Stimulated activated CD8-positive, alpha-beta memory T cell treated with anti-CD3 and anti-CD28 coated beads, Interleukin-12 subunit alpha, Interleukin-12 subunit beta, amount 100 ng/mL, for 24 hours (primary cell): Measurements from ENCODE around the gene KCNJ6.
"Not testable (repeated sequence)": the region's sequence is repeated elsewhere in the genome, so short reads cannot be mapped to it uniquely, and the experiment has no call there.

Experiments used
- DNase-seq: peaks from one replicate; pipeline ENCODE4 v3.0.0-alpha.2; 2020; ENCODE audit errors: extremely low read depth

Gene KCNJ6

DNA sequence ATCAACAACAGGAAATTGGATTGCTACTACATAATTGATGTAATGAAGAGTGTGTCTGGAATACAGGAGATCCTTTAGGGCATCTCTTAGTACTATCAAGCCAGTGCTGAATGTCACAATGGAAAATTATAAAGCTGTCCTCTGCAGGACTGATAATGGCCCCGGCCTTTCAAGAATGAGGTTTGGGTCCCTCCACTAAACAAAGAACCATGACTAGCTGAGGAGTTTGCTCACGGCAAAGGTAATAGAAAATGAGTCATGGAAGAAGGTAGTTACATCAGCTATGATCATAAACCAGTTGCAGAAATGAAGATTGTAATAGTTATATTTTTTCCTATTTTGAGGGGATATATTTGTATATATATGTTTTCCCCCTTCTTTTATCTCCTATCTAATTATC lies 145.8 kb downstream of the KCNJ6 start:
- no peak for DNase-seq

DNA sequence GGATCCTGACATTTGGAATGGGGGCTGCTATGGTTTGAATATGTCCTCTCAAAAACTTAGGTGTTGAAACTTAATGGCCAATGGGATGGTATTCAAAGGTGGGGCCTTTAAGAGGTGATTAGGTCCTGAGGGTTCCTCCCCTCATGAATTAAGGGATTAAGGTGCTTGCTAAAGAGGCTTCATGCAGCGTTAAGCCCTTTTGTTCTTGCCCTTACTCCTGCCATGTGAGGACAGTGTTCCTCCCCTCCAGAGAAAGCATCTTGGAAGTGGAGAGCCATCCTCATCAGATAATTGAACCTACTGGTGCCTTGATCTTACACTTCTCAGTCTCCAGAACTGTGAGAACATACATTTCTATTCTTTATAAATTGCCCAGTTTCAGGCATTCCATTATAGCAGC lies 146.6 kb downstream of the KCNJ6 start:
- no peak for DNase-seq

DNA sequence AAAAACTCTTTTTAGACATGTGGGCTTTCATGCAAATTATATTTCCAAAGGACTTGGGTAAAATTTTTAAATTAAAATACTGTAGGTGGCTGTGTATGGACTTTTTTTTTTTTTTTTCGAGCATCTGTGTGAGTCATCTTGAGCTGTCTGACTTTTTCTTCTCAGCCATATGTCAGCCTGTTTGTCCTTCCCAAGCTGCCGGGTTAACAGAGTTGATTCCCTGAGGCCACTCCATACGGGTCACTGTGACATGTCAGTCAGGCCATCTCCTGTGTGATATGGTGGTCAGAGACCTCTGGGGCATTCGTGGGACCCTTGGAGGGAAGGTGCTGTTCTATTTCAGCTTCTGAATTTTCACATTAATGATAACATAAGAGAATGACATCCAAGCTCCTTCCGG lies 148.3 kb downstream of the KCNJ6 start:
- no peak for DNase-seq

DNA sequence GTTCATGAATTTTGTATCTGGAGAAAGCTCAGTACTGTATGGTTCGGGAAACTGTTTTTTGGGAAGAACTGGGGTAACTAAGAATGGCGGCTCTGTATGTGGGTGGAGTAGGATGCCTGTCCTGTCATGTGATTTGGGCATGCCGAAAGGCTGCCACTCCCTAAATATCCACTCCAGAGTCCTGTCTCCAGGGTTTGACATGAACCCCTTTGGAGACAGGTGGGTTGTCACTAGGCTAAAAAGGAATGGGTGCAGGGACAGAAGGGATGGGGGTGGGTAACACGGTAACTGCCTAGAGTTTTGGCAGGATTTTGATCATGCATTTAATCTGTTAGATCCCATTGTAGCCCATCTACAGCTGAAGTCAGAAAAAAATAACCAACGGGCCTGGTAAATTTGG lies 150.1 kb downstream of the KCNJ6 start:
- no peak for DNase-seq

DNA sequence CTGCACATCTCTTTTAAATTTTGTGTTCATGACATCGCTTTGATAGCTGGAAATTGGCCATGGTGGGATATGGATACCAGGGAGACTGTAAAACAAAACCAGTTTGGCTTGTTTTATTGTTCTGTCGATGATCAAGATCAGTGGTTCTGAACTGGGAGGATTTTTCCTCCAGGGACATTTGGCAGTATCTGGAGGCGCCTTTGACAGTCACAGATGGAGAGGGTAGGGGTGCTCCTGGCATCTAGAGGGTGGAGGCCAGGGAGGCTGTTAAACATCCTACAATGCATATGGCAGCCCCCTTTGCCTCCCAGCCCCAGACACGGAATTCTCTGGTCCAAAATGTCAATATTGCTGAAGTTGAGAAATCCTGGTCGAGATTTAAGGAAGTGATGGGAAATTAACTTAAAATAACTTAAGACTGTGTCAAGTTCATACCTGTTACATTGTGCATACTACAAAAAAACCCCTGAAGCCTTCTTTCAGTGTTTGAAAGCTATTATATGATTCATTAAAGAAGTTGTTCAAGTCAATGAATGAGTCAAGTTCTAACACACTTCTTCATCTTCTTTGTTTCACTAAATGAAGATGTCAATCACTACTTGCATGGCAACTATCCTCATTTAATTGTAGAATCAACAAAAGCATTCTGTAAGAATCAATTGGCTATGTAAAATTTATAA lies 150.9 kb downstream of the KCNJ6 start:
- DNase-seq, result no peak

DNA sequence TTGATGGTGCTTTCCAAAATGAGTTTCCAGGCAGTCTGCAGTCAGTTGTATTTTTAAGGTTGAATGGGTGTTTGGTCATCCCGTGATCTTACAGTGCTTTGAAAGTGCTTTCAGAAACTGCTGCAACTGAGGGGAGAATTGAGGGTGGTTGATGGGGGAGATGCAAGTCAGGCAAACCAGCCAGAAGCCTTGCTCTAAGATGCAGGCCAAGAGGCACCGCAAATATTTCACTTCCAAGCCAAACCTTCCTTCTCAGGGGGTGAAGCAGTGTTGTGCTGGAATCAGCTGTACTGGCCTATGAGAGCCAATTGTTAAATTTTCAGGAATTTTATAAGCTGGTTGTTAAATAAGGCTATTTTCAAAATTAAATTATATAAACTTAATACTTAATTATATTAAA lies 151.6 kb downstream of the KCNJ6 start:
- DNase-seq, result no peak

DNA sequence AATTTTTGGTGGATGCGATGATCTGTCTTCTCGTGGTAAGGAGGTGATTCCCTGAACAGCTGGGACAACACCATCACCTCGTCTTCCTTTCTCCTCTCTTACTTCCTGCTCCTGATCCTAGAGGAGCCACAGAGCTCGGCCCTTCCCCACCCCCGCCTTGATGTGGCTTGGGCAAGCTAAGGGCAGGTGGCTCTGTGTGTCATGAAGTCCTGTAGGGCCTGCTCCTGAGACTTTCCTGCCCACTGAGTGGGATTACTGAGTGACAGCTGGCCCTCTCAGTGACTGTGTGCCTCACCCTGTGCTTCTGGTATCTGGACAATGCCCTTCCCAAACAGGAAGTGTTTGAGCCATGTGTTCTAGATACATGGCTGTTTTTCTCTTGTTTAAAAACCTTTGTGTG lies 153.0 kb downstream of the KCNJ6 start:
- no peak for DNase-seq

DNA sequence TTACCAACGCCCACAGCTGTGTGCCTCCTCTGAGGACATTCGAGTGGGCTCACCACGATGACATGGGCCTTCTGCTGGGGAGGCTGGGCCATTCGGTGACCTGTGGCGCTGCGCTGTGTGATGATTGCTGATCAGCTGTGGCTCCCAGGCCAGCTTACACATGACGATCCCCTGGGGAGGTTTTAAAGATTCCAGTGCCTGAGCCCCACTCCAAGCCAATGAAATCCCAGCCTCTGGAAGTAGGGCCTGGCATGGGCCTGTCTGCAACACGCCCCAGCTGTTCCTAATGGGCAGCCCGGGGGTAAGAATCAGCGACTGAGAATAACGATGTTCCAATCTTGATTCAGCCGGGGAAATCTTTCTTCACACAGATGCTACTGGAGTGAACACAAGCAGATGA lies 153.7 kb downstream of the KCNJ6 start:
- no peak for DNase-seq

DNA sequence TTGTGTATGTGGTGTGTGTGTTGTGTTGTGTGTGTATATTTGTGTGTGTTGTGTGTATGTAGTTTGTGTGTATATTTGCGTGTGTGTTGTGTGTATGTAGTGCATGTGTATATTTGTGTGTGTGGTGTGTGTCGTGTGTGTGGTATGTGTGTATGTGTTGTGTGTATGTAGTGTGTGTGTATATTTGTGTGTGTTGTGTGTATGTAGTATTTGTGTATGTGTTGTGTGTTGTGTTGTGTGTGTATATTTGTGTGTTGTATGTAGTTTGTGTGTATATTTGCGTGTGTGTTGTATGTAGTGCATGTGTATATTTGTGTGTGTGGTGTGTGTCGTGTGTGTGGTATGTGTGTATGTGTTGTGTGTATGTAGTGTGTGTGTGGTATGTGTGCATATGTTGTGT lies 154.9 kb downstream of the KCNJ6 start:
- not testable (repeated sequence) for DNase-seq

DNA sequence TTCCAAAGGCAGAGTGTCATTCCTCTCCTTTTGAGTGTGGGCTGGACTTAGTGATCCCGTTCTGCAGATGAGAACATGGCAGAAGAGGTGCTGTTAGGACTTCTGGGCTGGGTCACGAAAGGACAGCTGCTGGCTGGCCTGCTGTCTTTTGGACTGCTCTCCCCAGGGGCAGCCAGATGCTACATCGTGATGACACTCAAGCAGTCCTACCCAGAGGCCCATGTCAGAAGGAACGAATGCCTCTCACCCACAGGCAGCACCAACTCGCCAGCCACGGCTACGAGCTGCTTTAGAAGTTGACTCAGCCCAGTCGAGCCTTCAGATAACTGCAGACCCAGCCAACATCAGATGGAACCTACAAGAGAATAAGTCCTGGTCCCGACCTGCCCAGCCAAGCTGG lies 156.5 kb downstream of the KCNJ6 start:
- no peak for DNase-seq

DNA sequence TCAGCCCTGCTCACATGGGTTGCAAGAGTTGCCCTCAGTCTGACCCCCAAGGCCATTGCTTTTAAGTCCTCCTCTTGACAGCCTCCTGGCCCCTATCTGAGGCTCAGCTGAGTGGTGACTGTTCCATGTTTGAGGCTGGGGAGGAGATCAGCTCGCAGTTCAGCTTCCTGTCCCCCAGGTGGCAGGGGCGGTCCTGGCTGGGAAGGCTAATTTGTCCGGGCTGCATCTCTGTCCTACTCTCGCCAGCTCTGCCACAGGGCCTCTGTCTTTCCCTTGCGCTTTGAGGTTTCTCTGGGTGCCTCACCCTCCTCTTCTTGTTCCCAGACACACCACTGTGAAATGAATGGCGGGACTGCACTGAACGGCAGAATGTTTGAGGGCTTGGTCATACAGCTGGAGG lies 157.3 kb downstream of the KCNJ6 start:
- no peak for DNase-seq

DNA sequence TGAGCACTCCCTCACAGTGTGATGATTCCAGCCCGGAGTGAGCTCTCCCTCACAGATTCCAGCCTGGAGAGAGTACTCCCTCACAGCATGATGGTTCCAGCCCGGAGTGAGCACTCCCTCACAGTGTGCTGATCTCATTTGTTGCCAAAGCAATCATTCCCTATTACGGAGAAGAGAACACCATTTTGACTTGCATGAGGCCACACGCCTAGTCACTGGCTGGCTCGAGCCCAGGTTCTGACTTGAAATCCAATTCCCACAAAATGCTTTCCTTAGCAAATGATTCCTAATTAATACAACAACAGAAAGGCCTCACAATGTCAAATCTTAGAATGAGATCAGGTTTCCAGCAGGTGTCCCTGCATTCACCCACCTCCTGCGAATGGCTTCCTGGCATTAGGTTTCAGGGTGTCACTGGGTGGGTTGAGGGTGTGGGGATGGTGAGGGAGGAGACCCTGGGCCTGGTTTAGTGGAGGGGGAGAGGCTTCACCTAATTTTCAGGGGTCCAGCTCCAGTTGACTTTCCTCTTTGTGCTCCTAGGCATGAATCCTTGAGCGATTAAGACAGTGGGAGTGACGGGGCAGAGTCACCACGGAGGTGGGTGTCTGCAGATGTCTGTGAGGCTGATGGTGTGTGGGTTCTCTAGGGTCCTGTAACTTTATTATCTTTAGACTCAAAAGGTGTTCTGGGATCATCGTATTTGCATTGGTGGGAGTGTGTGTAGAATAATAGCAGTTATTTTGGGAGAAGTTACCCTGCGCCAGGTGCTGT lies 158.5 kb downstream of the KCNJ6 start:
- no peak for DNase-seq

DNA sequence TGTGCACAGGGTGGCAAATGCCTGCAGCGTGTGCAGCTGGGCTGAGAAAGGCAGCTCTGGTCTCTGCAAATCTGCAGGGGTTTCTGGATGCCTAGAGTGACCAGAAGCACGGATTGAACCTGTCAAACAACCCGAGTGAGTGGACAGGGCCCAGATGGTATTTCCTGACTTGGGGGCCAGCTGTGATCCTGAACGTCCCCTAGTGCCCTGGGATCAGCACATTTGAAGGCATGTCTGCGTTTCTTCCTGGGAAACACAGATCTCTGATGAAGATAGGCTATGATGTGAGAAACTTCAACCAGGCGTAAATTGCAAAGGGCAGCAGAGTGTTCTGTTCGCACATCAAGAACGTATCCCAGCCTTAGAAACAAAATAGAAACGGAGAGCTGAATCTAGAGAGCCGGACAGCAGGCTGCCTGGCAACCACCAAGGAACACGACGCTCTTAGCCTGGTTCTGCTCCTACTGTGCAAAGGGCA lies 163.1 kb downstream of the KCNJ6 start:
- no peak for DNase-seq

DNA sequence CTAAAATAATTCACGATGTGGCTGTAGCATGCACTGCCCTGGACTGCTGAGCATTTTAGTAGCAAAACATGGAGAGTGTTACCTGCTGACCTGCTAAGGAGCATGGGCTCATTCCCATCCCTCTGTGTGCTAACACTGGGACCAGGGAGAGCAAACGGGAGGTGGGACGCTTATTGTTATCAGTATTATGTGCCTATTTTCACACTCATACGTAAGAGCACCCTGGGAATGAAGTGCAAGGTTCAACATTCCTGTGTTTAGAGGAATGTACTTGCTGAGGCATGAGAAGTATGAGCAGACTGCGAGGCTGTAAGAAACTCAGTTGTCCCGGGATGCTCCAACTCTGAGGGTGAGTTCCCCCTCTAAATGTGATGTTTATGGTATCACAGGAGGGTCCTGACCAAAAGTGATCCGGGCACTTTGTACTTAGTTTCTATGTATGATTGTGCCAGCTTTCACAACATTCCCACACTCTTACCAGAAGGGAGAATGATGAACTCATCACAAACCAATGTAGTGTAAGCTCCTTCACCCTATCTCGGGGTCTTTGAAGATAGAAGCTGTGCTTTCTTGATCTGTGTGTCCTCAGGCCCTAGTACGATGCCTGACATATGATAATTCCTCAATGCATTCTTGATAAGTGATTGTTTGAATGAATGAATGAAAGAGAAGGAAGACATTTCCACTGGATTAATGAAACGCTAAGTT lies 164.8 kb downstream of the KCNJ6 start:
- DNase-seq, result no peak

DNA sequence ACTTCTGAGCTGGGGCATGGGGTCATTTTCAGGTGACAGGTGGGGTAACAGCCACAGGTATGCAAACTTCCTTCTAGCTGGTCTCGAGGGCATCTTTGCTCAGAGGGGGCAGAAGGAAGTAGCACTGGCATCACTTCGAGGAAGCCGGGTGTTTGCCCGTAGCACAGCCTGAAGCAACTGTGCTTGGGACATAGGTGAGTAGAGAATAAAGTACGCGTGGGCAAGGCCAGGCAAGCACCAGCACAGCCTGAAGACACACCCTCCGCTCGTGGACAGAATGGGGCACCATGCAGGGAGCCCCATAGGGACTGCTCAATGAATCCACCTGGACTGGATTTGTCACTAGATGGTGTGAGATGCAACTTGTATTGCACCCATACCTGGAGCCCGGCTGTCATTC lies 167.1 kb downstream of the KCNJ6 start:
- no peak for DNase-seq

DNA sequence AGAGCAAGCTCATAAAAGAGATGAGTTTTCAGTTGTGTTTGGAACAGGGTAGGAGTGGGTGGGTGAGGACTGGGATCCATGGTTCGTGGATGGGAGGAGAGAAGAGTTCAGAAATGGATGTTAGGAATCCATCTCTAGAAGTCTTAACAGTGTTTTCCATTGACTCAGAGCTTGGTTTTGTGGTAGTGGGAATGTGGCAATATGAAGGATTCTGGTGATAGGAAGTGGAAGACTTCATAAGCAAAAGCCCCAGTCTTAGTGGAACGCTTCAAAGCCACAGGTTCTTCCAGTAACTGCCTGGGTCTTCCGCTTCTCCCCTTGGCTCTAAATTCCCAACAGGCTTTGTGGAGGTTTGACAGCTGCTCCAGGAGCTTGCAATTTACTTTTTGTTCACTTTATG lies 167.9 kb downstream of the KCNJ6 start:
- no peak for DNase-seq

DNA sequence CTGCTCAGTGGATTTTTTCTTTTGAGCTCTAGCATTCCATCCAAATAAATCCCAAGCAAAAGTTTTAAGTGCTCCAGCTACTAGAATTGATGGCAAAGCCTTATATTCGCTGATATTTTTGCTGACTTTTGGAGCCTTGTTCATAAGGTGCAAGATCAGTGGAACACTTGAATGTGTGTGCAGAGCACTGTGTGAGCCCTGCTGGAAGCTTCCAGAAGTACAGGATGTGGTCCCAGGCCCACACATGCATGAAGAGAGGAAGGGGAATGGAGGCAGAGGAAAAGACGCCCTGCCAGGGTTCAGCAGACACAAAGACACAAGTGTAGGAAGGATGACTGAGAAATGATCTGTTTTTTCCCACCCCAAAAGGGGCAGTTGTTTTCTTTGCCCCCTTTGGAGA lies 169.4 kb downstream of the KCNJ6 start:
- no peak for DNase-seq

DNA sequence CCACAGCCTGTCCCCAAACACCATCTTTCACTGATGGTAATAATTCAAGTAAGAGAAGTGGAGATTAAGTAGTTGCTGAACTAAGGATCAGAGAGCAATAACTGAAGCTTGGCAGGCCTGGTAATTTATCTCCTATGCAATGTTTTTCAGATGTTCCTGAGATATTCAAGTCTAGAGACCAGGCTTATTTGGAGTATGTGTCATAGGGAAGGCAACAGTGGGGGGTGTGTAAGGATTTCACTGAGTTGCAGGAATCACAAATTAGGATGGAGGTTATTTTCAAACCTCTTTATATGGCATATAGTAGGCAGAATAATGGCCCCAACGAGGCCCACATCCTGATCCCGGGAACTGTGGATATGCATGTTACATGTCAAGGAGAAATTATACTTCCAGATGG lies 171.7 kb downstream of the KCNJ6 start:
- no peak for DNase-seq

DNA sequence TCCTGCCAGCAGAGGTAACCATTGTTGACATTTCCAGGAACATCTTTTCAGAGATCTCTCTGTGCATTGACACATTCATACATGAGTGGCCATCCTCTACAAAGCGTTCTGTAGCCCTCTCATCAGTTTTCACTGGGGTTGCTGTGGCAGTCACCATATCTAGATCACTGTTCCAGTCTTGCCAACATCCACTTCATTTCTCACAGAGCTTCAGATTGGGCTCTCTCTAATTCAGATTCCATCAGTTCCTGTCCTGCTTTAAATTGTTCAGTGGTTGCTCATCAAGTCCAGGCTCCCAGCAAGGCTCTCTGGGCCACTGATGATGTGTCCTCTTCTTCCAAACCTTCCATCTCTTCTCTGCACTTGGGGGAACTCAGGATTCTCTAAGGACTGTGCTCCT lies 173.7 kb downstream of the KCNJ6 start:
- no peak for DNase-seq

DNA sequence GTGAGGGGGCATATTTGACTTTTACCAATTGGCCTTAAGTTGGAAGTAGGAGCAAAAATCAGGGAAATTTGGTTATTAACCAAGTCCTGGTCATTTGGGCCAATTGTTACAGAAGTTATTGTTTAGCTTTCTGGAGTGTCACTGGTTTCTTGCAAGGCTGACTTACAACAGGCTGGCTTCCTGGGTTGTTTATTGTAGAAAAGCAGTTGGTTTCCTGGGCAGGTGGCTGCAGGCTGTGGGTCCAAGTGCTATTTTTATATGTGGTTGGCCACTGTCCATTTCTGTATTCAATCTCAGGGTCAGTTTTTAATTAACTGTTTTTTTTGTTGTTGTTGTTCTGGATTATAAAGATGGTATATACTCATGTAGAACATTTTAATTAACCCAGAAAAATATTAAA lies 174.1 kb downstream of the KCNJ6 start:
- DNase-seq, result no peak

DNA sequence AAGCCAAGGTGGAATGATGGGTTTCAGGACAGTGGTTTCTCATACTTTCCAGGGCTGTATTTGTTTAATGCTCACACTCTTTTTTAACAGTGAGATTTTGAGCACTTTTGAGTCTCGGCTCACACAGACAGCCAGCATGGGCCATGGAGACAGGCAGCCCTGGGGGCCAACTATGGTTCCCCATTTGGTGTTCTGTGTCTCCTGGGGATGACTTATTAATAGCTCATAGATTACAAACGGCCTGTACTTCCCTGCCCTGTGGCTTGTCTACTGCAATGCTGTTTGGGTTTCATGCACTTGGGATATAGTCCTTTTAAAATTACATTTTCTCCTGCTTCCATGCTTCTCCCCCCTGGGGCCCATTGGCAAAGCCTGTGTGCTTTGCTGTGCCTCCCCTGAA lies 178.3 kb downstream of the KCNJ6 start:
- DNase-seq, result no peak

DNA sequence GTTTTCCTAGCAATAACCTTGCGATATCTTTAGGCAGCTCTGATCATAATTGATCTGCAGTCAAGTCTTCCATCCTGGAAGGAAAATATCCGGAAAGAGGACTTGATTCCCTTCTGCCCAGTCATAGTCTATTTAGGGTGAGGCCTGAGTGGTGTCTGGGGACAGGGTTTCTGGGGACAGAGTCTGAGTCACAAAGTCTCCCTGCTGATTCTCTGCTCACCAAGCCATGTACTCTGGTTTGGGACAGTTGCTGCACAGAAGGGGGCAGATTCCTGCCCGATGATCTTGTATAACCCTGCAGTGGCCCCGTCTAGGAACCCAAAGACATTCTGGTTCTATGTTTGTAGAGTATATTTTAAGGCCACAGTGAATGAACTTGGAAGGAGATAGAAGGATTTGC lies 178.8 kb downstream of the KCNJ6 start:
- DNase-seq, result no peak

DNA sequence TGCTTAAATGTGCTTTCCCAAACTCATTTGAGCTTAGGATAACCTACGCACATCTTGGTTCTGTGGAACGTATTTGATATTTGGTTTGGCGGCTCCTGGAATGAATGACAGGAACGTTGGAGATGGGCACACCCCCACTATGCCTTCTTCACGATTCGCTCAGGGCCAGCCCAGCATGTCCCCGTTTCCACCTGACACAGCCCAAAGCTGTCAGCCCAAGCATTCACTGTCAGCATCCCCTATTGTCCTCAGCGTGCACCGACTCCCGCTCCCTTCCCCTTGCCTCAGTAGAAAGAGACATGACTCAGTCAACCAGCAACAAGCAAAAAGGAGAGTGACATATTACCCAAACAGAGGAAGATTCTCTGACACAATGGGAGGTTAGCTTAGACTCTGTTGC lies 181.4 kb downstream of the KCNJ6 start:
- DNase-seq, result no peak
